GM18520 (cell line): ENCODE data around the gene ADGRL4.
A peak's percentile ranks its signal among the peaks of the same experiment; 100 is the strongest.

Experiments
- ATAC-seq: cut with Tn5 transposase; IDR thresholded peaks from one replicate; pipeline ENCODE4 v1.9.1; 2021; ENCODE audit not compliant: unreplicated experiment

Gene ADGRL4

GRCh38 chr1:79006564-79006963, at the start of gene ADGRL4:
Gene ADGRL4, minus strand, starts transcription at chr1:79006730. Its CDS starts 76 bp downstream, at chr1:79006654.
- ATAC-seq, result no peak

- no peak for ATAC-seq
Observed at GRCh38 chr1:79055856-79056255, 49.3 kb upstream of the ADGRL4 start.

GRCh38 chr1:79052829-79053449, 46.4 kb upstream of the ADGRL4 start:
- ATAC-seq, result peak; percentile 90

GRCh38 chr1:79044974-79045650, 38.6 kb upstream of the ADGRL4 start:
- ATAC-seq, result no peak

- no peak for ATAC-seq
Observed at GRCh38 chr1:79043506-79043905, 37.0 kb upstream of the ADGRL4 start.

- ATAC-seq, result no peak
Observed at GRCh38 chr1:79042539-79042938, 36.0 kb upstream of the ADGRL4 start.

- peak; percentile 33 for ATAC-seq
Observed at GRCh38 chr1:79042117-79042516, 35.6 kb upstream of the ADGRL4 start.

GRCh38 chr1:79041666-79042065, 35.1 kb upstream of the ADGRL4 start:
- no peak for ATAC-seq

GRCh38 chr1:79040424-79041082, 34.0 kb upstream of the ADGRL4 start:
- ATAC-seq, result peak; percentile 94

- no peak for ATAC-seq
Observed at GRCh38 chr1:79037085-79037484, 30.6 kb upstream of the ADGRL4 start.

GRCh38 chr1:79012500-79012899, 6.0 kb upstream of the ADGRL4 start:
- ATAC-seq, result no peak

- ATAC-seq, result no peak
Observed at GRCh38 chr1:79010589-79010988, 4.1 kb upstream of the ADGRL4 start.

GRCh38 chr1:79005945-79006344, 585 bp downstream of the ADGRL4 start:
- ATAC-seq, result no peak

- no peak for ATAC-seq
Observed at GRCh38 chr1:79004916-79005315, 1.6 kb downstream of the ADGRL4 start.

GRCh38 chr1:78996791-78997190, 9.7 kb downstream of the ADGRL4 start:
- no peak for ATAC-seq

GRCh38 chr1:78987042-78987441, 19.5 kb downstream of the ADGRL4 start:
- ATAC-seq, result no peak

GRCh38 chr1:78980511-78980910, 26.0 kb downstream of the ADGRL4 start:
- ATAC-seq, result no peak

- no peak for ATAC-seq
Observed at GRCh38 chr1:78972723-78973122, 33.8 kb downstream of the ADGRL4 start.

GRCh38 chr1:78967091-78967490, 39.4 kb downstream of the ADGRL4 start:
- ATAC-seq, result peak; percentile 81

GRCh38 chr1:78958711-78959110, 47.8 kb downstream of the ADGRL4 start:
- no peak for ATAC-seq

- no peak for ATAC-seq
Observed at GRCh38 chr1:78950826-78951225, 55.7 kb downstream of the ADGRL4 start.

GRCh38 chr1:78949227-78949626, 57.3 kb downstream of the ADGRL4 start:
- ATAC-seq, result no peak
